ENCODE results near the gene ANXA6. TPM values are rescaled to one million over a fixed set of nuclear protein-coding genes. Genes with fewer than 3 reads are reported as not detected.
"Not testable (repeated sequence)": the region's sequence is repeated elsewhere in the genome, so short reads cannot be mapped to it uniquely, and the experiment has no call there.

The ANXA6 gene
- total RNA-seq, 4 donors from 2014 or later = 8.6 to 80.3 (median 24.9) TPM

GRCh38 chr5:151200913-151201595 lies 43.5 kb upstream of the ANXA6 start:
- Histone ChIP-seq H3K9me3 (no peaks in the 10 kb centered on the region), H3K4me1 (peaks cover 0 to 16% (median 11%) of the 10 kb centered on the region in 3 donors), H3K27ac (peak overlapping the region in 1 of 4 donors; percentile 3), H3K36me3 (peaks cover 0 to 28% (median 0%) of the 10 kb centered on the region in 3 donors), H3K4me3 (no peak overlapping the region), H3K27me3 (no peaks in the 10 kb centered on the region)
- DNase-seq = no peak
- 67 to 85% methylated on average over 5 to 6 of the region's 6 CpGs for WGBS, 2 donors
- TF ChIP-seq CTCF (IDR thresholded peaks at IDR 0.05) (no peak), POLR2A (IDR thresholded peaks at IDR 0.05) (no peak)
- intact Hi-C loops (cut with DNase I) = no loop called here

- Histone ChIP-seq H3K36me3 (peaks cover 0 to 28% (median 0%) of the 10 kb centered on the region in 3 donors), H3K27ac (peak overlapping the region in 1 of 4 donors; percentile 39), H3K27me3 (no peaks in the 10 kb centered on the region), H3K4me3 (no peak overlapping the region), H3K9me3 (no peaks in the 10 kb centered on the region), H3K4me1 (peaks cover 0 to 25% (median 18%) of the 10 kb centered on the region in 3 donors)
- TF ChIP-seq POLR2A (IDR thresholded peaks at IDR 0.05) = no peak
- TF ChIP-seq CTCF (IDR thresholded peaks at IDR 0.05) = no peak
- intact Hi-C loops (cut with DNase I) = no loop called here
- 68 to 81% methylated on average over 7 of the region's 7 CpGs for WGBS, 2 donors
- DNase-seq = no peak
These were observed 42.1 kb upstream of the ANXA6 start for GRCh38 chr5:151199581-151200185.

GRCh38 chr5:151198861-151199260 lies 41.3 kb upstream of the ANXA6 start:
- Histone ChIP-seq H3K4me1 (peaks cover 0 to 25% (median 18%) of the 10 kb centered on the region in 3 donors), H3K4me3 (no peak overlapping the region), H3K27me3 (no peaks in the 10 kb centered on the region), H3K27ac (peak overlapping the region in 1 of 4 donors; percentile 39), H3K9me3 (no peaks in the 10 kb centered on the region), H3K36me3 (peaks cover 0 to 28% (median 0%) of the 10 kb centered on the region in 3 donors)
- TF ChIP-seq POLR2A (IDR thresholded peaks at IDR 0.05) (no peak), CTCF (IDR thresholded peaks at IDR 0.05) (no peak)
- WGBS, 2 donors = 60 to 76% methylated on average over 1 to 5 of the region's 5 CpGs
- no peak for DNase-seq
- intact Hi-C loops (cut with DNase I) = no loop called here

GRCh38 chr5:151197291-151197600 lies 39.7 kb upstream of the ANXA6 start:
- intact Hi-C loops (cut with DNase I); DNase-seq: not testable (repeated sequence)
- WGBS, 2 donors = 83 to 87% methylated on average over 9 of the region's 9 CpGs

GRCh38 chr5:151196556-151197290 lies 39.1 kb upstream of the ANXA6 start:
- Histone ChIP-seq H3K4me3 (no peak overlapping the region), H3K27me3 (no peaks in the 10 kb centered on the region), H3K27ac (peak overlapping the region; percentile 12 to 79 (median 57)), H3K4me1 (peaks cover 0 to 15% (median 14%) of the 10 kb centered on the region in 3 donors), H3K36me3 (peaks cover 0 to 37% (median 0%) of the 10 kb centered on the region in 3 donors), H3K9me3 (peaks cover 0 to 3% (median 0%) of the 10 kb centered on the region in 3 donors)
- no peak for DNase-seq
- WGBS, 2 donors = 42 to 48% methylated on average over 5 of the region's 5 CpGs
- no peak for TF ChIP-seq CTCF (IDR thresholded peaks at IDR 0.05)
- TF ChIP-seq POLR2A (IDR thresholded peaks at IDR 0.05) = no peak
- intact Hi-C loops (cut with DNase I) = no loop called here

More at GRCh38 chr5:151197291-151197600, 39.7 kb upstream of the ANXA6 start:
- Histone ChIP-seq H3K36me3 (peaks cover 0 to 37% (median 0%) of the 10 kb centered on the region in 3 donors), H3K27ac (peak overlapping the region in 2 of 4 donors; percentile 76 to 79), H3K4me1 (peaks cover 0 to 15% (median 15%) of the 10 kb centered on the region in 3 donors)
- H3K27me3 ChIP-seq, H3K4me3 ChIP-seq, H3K9me3 ChIP-seq: not testable (repeated sequence)

Data from esophagus squamous epithelium (tissue), 5 donors.